Left kidney (tissue), 2 donors: ENCODE measurements around the gene AMOT. TPM values are rescaled to one million over a fixed set of nuclear protein-coding genes. Genes with fewer than 3 reads are reported as not detected.

Source experiments
- DNase-seq: peaks from one replicate; pipeline ENCODE4 v3.0.0-alpha.2; 2013
- polyA plus RNA-seq: library from polyadenylated mRNA; unstranded; fragments of 120-200 nt; gene quantifications from one replicate; pipeline ENCODE4 v1.2.1, GENCODE V29; 2013; ENCODE audit not compliant: insufficient read length

Gene AMOT
- polyA plus RNA-seq, 1 donor, result 80.5 TPM

- DNase-seq, result no peak
Observed at GRCh38 chrX:112844250-112844649, 3.6 kb upstream of the AMOT start.

GRCh38 chrX:112841820-112842157 is 1.2 kb upstream of the AMOT start:
- DNase-seq, result no peak

- peak; percentile 80 for DNase-seq
Observed at GRCh38 chrX:112841114-112841819, 636 bp upstream of the AMOT start.

GRCh38 chrX:112839856-112840255 is 775 bp downstream of the AMOT start:
- no peak for DNase-seq

- DNase-seq, result no peak
Observed at GRCh38 chrX:112837531-112837930, 3.1 kb downstream of the AMOT start.

GRCh38 chrX:112835019-112835418 is 5.6 kb downstream of the AMOT start:
- no peak for DNase-seq

- DNase-seq, result no peak
Observed at GRCh38 chrX:112834031-112834845, 6.4 kb downstream of the AMOT start.

- DNase-seq, result no peak
Observed at GRCh38 chrX:112832481-112833095, 8.0 kb downstream of the AMOT start.

GRCh38 chrX:112830540-112830939 is 10.1 kb downstream of the AMOT start:
- DNase-seq, result no peak

- DNase-seq, result no peak
Observed at GRCh38 chrX:112827292-112827903, 13.2 kb downstream of the AMOT start.

GRCh38 chrX:112826023-112826422 is 14.6 kb downstream of the AMOT start:
- DNase-seq, result no peak

- DNase-seq, result no peak
Observed at GRCh38 chrX:112822892-112823291, 17.7 kb downstream of the AMOT start.

- no peak for DNase-seq
Observed at GRCh38 chrX:112820364-112821268, 20.0 kb downstream of the AMOT start.

GRCh38 chrX:112819813-112820212 is 20.8 kb downstream of the AMOT start:
- DNase-seq, result no peak

- no peak for DNase-seq
Observed at GRCh38 chrX:112819008-112819640, 21.5 kb downstream of the AMOT start.

- DNase-seq, result no peak
Observed at GRCh38 chrX:112818114-112819007, 22.3 kb downstream of the AMOT start.

GRCh38 chrX:112816908-112817307 is 23.7 kb downstream of the AMOT start:
- DNase-seq, result no peak

- DNase-seq, result no peak
Observed at GRCh38 chrX:112814496-112814895, 26.1 kb downstream of the AMOT start.

- no peak for DNase-seq
Observed at GRCh38 chrX:112812741-112813140, 27.9 kb downstream of the AMOT start.

GRCh38 chrX:112808651-112809195 is 31.9 kb downstream of the AMOT start:
- DNase-seq, result no peak
